HepG2 (cell line): Measurements from ENCODE around the gene TLN1. TPM values are rescaled to one million over a fixed set of nuclear protein-coding genes. Genes with fewer than 3 reads are reported as not detected.

Source experiments
- ARHGAP35 ChIP-seq: sonication (generic); formaldehyde crosslinking; IDR thresholded peaks from 2 replicates; pipeline ENCODE4 v1.9.0; 2022; ENCODE audit warnings: mild to moderate bottlenecking, inconsistent platforms, moderate library complexity, missing genetic modification reagents, borderline replicate concordance
- ATM ChIP-seq: fragments of 450-650 bp; IDR thresholded peaks from 2 replicates; pipeline ENCODE4 v1.7.1; 2017; ENCODE audit warnings: mild to moderate bottlenecking, borderline replicate concordance
- HOXA5 ChIP-seq: sonication (generic); formaldehyde crosslinking; IDR thresholded peaks from 2 replicates; pipeline ENCODE4 v1.4.0; 2020; ENCODE audit warnings: missing genetic modification reagents
- NFE2L2 ChIP-seq: fragments of 150-350 bp; IDR thresholded peaks from 2 replicates; pipeline ENCODE4 v1.6.1; 2014; ENCODE audit warnings: low read length
- POLR2AphosphoS2 ChIP-seq: IDR thresholded peaks from 2 replicates; pipeline ENCODE4 v1.6.1; 2011; ENCODE audit warnings: low read depth, low read length, improper control_type of control experiment
- RAD51 ChIP-seq: fragments of 450-650 bp; IDR thresholded peaks from 2 replicates; pipeline ENCODE4 v1.6.1; 2016; ENCODE audit warnings: borderline replicate concordance
- STAG1 ChIP-seq: sonication (generic); formaldehyde crosslinking; IDR thresholded peaks from 2 replicates; pipeline ENCODE4 v1.4.0; 2020; ENCODE audit warnings: missing genetic modification reagents
- TEAD2 ChIP-seq: sonication (generic); formaldehyde crosslinking; IDR thresholded peaks from 2 replicates; pipeline ENCODE4 v1.9.0; 2021; ENCODE audit warnings: missing genetic modification reagents
- ZNF143 ChIP-seq: sonication (generic); formaldehyde crosslinking; IDR thresholded peaks from 2 replicates; pipeline ENCODE4 v1.4.0; 2020; ENCODE audit warnings: missing genetic modification reagents
- ZNF841 ChIP-seq: sonication (generic); formaldehyde crosslinking; IDR thresholded peaks from 2 replicates; pipeline ENCODE4 v1.8.1; 2023; ENCODE audit warnings: missing genetic modification reagents, borderline replicate concordance
- polyA plus RNA-seq, 8 experiments: library from polyadenylated mRNA; depleted of rRNA in 3 of 8; stranded (reverse) in 7 of 8; unstranded in 1 of 8; fragments of >200 nt; fragmentation: Illumina TruSeq in 4 of 8; extraction: Trizol in 4 of 8; gene quantifications; 2 replicates each; pipeline versions ENCODE4 v1.2.1 to v1.2.3, GENCODE V29; 2011 to 2016; ENCODE audit warnings: low read depth in 4 of 8, missing spikeins in 1 of 8, mixed read lengths in 1 of 8; ENCODE audit not compliant: insufficient read depth in 1 of 8
- total RNA-seq, 5 experiments: library from RNA; depleted of rRNA; stranded (reverse); fragments of >200 nt; fragmentation: Illumina TruSeq; extraction: Trizol; gene quantifications; 2 replicates each; pipeline ENCODE4 v1.2.3, GENCODE V29; 2016; ENCODE audit warnings: low read depth in 1 of 5
- TF ChIP-seq, protein P1 (sequence below): sonication (generic); formaldehyde crosslinking; IDR thresholded peaks from 2 replicates; pipeline ENCODE4 v1.4.0; 2020; ENCODE audit warnings: mild to moderate bottlenecking, missing genetic modification reagents
- TF ChIP-seq, protein P2 (sequence below): sonication (generic); formaldehyde crosslinking; IDR thresholded peaks from 2 replicates; pipeline ENCODE4 v1.5.0; 2020; ENCODE audit warnings: mild to moderate bottlenecking, missing genetic modification reagents, moderate library complexity
- TF ChIP-seq, protein P3 (sequence below): fragments of 450-650 bp; IDR thresholded peaks from 2 replicates; pipeline ENCODE4 v1.6.1; 2017; ENCODE audit warnings: mild to moderate bottlenecking
- TF ChIP-seq, protein P4 (sequence below): sonication (generic); formaldehyde crosslinking; IDR thresholded peaks from 2 replicates; pipeline ENCODE4 v1.8.1; 2023; ENCODE audit warnings: mild to moderate bottlenecking, missing genetic modification reagents

The TLN1 gene
- total and polyA plus RNA-seq, 2 of the 13 experiments (the other 11 are each of a cell fraction or from before 2014, with no cell fraction given), result 35.2 to 51.8 TPM

DNA sequence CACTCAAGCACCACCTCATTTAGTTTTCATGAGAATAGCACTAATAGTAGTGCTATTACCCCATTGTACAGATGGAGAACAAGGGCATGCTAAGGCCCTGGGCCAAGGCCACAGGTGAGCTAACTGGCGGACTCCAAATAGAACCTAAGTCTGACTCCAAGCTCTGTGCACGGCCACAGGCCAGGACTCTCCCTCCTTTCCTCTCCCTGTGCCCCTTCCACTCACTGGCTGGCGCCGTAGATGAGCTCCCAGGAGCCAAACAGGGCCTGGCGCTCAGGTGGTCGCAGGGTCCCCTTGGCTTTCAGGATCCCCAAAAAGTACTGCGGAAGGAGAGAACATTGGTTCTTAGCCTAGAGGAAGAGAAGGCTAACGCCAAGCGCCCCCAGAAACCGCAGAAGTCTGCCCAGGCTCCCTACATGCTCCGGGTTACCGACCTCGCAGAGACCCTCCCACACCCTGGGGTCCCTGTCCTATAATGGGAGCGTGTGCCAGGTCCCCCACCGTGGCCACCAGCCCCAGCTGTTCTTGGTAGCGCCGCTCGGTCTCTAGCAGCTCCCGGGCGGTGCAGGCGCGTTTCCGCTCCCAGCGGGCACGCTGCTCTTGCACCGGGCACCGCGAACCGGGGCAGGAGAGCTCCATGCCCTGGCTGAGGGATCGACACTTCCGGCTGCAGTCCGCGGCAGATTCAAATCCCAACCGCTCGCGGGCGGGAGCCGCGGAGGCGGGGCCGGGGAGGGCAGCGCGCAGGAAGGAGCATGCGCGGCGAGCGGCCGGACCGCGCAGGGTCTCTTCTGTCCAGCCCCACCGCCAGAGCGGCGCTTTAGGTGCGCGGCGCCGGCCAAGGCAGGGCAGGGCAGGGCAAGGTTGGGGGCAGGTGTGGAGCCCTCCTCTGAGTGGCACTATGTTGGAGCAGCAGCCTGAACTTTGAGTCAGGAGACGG, 67.2 kb downstream of the TLN1 start, which contains the start of gene ARHGEF39 (continued):
- TF ChIP-seq, protein P1, sequence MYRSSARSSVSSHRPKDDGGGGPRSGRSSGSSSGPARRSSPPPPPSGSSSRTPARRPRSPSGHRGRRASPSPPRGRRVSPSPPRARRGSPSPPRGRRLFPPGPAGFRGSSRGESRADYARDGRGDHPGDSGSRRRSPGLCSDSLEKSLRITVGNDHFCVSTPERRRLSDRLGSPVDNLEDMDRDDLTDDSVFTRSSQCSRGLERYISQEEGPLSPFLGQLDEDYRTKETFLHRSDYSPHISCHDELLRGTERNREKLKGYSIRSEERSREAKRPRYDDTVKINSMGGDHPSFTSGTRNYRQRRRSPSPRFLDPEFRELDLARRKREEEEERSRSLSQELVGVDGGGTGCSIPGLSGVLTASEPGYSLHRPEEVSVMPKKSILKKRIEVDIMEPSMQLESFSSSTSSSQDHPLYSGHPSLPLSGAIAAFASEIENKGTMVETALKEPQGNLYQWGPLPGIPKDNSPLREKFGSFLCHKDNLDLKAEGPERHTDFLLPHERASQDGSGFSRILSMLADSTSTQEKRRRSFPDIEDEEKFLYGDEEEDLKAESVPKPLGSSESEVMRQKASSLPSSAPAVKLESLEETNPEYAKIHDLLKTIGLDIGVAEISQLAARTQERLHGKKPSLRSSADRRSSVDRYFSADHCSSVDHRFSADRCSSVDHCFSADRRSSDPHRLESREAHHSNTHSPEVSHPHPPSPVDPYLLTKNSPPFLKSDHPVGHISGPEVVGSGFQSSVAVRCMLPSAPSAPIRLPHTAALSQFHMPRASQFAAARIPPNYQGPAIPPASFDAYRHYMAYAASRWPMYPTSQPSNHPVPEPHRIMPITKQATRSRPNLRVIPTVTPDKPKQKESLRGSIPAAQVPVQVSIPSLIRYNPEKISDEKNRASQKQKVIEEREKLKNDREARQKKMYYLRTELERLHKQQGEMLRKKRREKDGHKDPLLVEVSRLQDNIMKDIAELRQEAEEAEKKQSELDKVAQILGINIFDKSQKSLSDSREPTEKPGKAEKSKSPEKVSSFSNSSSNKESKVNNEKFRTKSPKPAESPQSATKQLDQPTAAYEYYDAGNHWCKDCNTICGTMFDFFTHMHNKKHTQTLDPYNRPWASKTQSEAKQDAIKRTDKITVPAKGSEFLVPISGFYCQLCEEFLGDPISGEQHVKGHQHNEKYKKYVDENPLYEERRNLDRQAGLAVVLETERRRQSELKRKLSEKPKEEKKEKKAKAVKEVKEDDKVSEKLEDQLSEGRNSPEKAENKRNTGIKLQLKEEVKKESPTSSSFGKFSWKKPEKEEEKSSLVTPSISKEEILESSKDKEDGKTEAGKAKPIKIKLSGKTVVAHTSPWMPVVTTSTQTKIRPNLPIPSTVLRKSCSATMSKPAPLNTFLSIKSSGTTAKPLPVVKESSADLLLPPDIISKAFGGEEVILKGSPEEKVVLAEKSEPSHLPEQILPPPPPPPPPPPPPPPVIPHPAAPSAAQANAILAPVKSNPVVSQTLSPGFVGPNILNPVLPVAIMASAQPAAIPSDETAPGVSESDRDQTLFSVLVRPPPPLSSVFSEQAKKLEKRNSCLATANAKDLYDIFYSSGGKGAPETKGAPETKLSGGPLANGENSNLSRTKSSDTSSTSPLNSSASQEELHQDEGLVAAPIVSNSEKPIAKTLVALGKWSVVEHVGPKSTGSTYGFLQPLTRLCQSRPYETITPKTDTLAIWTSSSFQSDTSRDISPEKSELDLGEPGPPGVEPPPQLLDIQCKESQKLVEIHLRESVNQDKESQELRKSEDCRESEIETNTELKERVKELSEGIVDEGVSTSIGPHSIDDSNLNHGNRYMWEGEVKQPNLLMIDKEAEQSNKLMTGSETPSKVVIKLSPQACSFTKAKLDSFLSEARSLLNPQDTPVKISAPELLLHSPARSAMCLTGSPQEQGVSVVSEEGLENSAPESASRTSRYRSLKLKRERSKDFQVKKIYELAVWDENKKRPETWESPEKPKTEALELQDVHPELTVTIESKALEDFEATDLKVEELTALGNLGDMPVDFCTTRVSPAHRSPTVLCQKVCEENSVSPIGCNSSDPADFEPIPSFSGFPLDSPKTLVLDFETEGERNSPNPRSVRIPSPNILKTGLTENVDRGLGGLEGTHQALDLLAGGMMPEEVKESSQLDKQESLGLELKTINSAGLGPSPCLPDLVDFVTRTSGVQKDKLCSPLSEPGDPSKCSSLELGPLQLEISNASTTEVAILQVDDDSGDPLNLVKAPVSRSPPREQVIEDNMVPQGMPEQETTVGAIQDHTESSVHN, result 0 out of 2 replicates have a peak, but pooled peaks have one; percentile 8
- TF ChIP-seq RAD51, result no peak
- TF ChIP-seq STAG1 (CRISPR knock-in tag), result peak; percentile 58
- TF ChIP-seq, protein P2, sequence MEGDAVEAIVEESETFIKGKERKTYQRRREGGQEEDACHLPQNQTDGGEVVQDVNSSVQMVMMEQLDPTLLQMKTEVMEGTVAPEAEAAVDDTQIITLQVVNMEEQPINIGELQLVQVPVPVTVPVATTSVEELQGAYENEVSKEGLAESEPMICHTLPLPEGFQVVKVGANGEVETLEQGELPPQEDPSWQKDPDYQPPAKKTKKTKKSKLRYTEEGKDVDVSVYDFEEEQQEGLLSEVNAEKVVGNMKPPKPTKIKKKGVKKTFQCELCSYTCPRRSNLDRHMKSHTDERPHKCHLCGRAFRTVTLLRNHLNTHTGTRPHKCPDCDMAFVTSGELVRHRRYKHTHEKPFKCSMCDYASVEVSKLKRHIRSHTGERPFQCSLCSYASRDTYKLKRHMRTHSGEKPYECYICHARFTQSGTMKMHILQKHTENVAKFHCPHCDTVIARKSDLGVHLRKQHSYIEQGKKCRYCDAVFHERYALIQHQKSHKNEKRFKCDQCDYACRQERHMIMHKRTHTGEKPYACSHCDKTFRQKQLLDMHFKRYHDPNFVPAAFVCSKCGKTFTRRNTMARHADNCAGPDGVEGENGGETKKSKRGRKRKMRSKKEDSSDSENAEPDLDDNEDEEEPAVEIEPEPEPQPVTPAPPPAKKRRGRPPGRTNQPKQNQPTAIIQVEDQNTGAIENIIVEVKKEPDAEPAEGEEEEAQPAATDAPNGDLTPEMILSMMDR (CRISPR knock-in tag), result peak; percentile 84
- TF ChIP-seq, protein P3, sequence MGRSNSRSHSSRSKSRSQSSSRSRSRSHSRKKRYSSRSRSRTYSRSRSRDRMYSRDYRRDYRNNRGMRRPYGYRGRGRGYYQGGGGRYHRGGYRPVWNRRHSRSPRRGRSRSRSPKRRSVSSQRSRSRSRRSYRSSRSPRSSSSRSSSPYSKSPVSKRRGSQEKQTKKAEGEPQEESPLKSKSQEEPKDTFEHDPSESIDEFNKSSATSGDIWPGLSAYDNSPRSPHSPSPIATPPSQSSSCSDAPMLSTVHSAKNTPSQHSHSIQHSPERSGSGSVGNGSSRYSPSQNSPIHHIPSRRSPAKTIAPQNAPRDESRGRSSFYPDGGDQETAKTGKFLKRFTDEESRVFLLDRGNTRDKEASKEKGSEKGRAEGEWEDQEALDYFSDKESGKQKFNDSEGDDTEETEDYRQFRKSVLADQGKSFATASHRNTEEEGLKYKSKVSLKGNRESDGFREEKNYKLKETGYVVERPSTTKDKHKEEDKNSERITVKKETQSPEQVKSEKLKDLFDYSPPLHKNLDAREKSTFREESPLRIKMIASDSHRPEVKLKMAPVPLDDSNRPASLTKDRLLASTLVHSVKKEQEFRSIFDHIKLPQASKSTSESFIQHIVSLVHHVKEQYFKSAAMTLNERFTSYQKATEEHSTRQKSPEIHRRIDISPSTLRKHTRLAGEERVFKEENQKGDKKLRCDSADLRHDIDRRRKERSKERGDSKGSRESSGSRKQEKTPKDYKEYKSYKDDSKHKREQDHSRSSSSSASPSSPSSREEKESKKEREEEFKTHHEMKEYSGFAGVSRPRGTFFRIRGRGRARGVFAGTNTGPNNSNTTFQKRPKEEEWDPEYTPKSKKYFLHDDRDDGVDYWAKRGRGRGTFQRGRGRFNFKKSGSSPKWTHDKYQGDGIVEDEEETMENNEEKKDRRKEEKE, result no peak
- no peak for TF ChIP-seq POLR2AphosphoS2
- peak; percentile 61; the same call in 1 of the 2 replicates for TF ChIP-seq ARHGAP35 (CRISPR knock-in tag)
- TF ChIP-seq NFE2L2, result no peak
- TF ChIP-seq, protein P4, sequence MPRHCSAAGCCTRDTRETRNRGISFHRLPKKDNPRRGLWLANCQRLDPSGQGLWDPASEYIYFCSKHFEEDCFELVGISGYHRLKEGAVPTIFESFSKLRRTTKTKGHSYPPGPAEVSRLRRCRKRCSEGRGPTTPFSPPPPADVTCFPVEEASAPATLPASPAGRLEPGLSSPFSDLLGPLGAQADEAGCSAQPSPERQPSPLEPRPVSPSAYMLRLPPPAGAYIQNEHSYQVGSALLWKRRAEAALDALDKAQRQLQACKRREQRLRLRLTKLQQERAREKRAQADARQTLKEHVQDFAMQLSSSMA (CRISPR knock-in tag), result no peak
- TF ChIP-seq ZNF841 (CRISPR knock-in tag), result peak; percentile 96
- TF ChIP-seq TEAD2 (CRISPR knock-in tag), result 0 out of 2 replicates have a peak, but pooled peaks have one; percentile 56
- peak; percentile 62; the same call in 1 of the 2 replicates for TF ChIP-seq ZNF143
- TF ChIP-seq HOXA5 (CRISPR knock-in tag), result 0 out of 2 replicates have a peak, but pooled peaks have one; percentile 32
- TF ChIP-seq ATM, result no peak
